DND-41 (cell line): ENCODE data around the gene MARCOL.
"Not testable (repeated sequence)": the region's sequence is repeated elsewhere in the genome, so short reads cannot be mapped to it uniquely, and the experiment has no call there.

Experiments
- ATAC-seq: fragments of 200-7000 bp; cut with Tn5 transposase; 3 replicates; pipeline ENCODE4 v1.9.1; 2021; ENCODE audit warnings: low read depth; ENCODE audit not compliant: insufficient read depth
- DNase-seq: peaks from one replicate; pipeline ENCODE4 v3.0.0-alpha.2; 2020
- H2AFZ ChIP-seq: 2 replicates; pipeline ENCODE4 v1.6.0; 2012; ENCODE audit warnings: low read depth, low read length
- H3K27ac ChIP-seq: 2 replicates; pipeline ENCODE4 v1.5.1; 2012; ENCODE audit warnings: low read length, inconsistent platforms
- H3K27me3 ChIP-seq: fragments of 200-600 bp; sonication (generic); 2 replicates; pipeline ENCODE4 v1.6.0; 2012; ENCODE audit warnings: low read length, mild to moderate bottlenecking, inconsistent platforms; ENCODE audit not compliant: insufficient read depth, poor library complexity
- H3K36me3 ChIP-seq: 2 replicates; pipeline ENCODE4 v1.5.1; 2012; ENCODE audit warnings: low read length, inconsistent platforms; ENCODE audit not compliant: insufficient read depth
- H3K4me1 ChIP-seq: 2 replicates; pipeline ENCODE4 v1.5.1; 2012; ENCODE audit warnings: mild to moderate bottlenecking, low read length; ENCODE audit not compliant: insufficient read depth
- H3K4me2 ChIP-seq: 2 replicates; pipeline ENCODE4 v1.6.0; 2012; ENCODE audit warnings: mild to moderate bottlenecking, moderate library complexity, low read length, inconsistent platforms; ENCODE audit not compliant: insufficient read depth
- H3K4me3 ChIP-seq, 2 experiments: fragments of 200-600 bp in 1 of 2; shearing (Covaris generic) in 1 of 2; 2 replicates each; pipeline ENCODE4 v1.5.1; 2012 to 2016; ENCODE audit warnings: inconsistent platforms in 2 of 2, low read length in 2 of 2, mild to moderate bottlenecking in 2 of 2, low read depth in 1 of 2, moderate library complexity in 1 of 2
- H3K79me2 ChIP-seq: 2 replicates; pipeline ENCODE4 v1.6.0; 2012; ENCODE audit warnings: low read length, inconsistent platforms; ENCODE audit not compliant: insufficient read depth
- H3K9ac ChIP-seq: 2 replicates; pipeline ENCODE4 v1.6.0; 2012; ENCODE audit warnings: low read depth, mild to moderate bottlenecking, inconsistent platforms, low read length, moderate library complexity
- H3K9me3 ChIP-seq: 2 replicates; pipeline ENCODE4 v1.5.1; 2012; ENCODE audit warnings: low read length, moderate library complexity, mild to moderate bottlenecking, inconsistent platforms; ENCODE audit not compliant: insufficient read depth, severe bottlenecking
- H4K20me1 ChIP-seq: 2 replicates; pipeline ENCODE4 v1.6.0; 2012; ENCODE audit warnings: low read length; ENCODE audit not compliant: insufficient read depth
- EZH2 ChIP-seq: IDR thresholded peaks from 3 replicates; pipeline ENCODE4 v1.6.1; 2012; ENCODE audit warnings: borderline replicate concordance, low read depth, mild to moderate bottlenecking, moderate library complexity, low read length, inconsistent platforms; ENCODE audit not compliant: severe bottlenecking
- TF ChIP-seq, protein P1 (sequence below): IDR thresholded peaks from 2 replicates; pipeline ENCODE4 v1.5.1; 2012; ENCODE audit warnings: borderline replicate concordance, low read length, moderate library complexity, mild to moderate bottlenecking; ENCODE audit not compliant: poor library complexity, severe bottlenecking; ENCODE audit errors: extremely low read depth

MARCOL gene

DNA sequence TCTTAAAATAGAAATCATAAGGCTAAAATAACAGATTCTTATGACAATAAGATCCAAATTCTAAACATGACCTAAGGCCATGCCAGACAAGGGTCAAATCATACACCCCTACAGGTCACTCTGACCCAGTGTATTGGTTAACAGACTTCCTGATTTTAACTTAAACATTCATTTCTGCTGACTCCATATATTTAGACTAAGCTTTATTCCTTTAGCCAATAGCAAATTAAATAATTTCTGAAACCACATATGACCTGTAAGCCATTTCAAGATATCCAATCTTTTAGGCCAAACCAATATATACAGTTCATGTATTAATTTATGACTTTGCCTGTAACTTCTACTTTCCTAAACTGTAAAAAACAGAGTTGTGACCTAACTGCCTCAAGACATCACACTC lies 22.9 kb downstream of the MARCOL start:
- Histone ChIP-seq H2AFZ (no peak overlapping the region), H3K4me3 (no peak overlapping the region), H3K4me1 (no peaks in the 10 kb centered on the region), H3K27me3 (no peaks in the 10 kb centered on the region), H3K4me2 (no peak overlapping the region), H3K9ac (no peak overlapping the region), H3K27ac (no peak overlapping the region), H4K20me1 (no peaks in the 10 kb centered on the region), H3K79me2 (no peaks in the 10 kb centered on the region), H3K36me3 (no peaks in the 10 kb centered on the region), H3K9me3 (peaks cover 2% of the 10 kb centered on the region)
- TF ChIP-seq, protein P1, sequence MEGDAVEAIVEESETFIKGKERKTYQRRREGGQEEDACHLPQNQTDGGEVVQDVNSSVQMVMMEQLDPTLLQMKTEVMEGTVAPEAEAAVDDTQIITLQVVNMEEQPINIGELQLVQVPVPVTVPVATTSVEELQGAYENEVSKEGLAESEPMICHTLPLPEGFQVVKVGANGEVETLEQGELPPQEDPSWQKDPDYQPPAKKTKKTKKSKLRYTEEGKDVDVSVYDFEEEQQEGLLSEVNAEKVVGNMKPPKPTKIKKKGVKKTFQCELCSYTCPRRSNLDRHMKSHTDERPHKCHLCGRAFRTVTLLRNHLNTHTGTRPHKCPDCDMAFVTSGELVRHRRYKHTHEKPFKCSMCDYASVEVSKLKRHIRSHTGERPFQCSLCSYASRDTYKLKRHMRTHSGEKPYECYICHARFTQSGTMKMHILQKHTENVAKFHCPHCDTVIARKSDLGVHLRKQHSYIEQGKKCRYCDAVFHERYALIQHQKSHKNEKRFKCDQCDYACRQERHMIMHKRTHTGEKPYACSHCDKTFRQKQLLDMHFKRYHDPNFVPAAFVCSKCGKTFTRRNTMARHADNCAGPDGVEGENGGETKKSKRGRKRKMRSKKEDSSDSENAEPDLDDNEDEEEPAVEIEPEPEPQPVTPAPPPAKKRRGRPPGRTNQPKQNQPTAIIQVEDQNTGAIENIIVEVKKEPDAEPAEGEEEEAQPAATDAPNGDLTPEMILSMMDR, result no peak
- no peak for TF ChIP-seq EZH2
- DNase-seq (no peak), ATAC-seq (no peak)

DNA sequence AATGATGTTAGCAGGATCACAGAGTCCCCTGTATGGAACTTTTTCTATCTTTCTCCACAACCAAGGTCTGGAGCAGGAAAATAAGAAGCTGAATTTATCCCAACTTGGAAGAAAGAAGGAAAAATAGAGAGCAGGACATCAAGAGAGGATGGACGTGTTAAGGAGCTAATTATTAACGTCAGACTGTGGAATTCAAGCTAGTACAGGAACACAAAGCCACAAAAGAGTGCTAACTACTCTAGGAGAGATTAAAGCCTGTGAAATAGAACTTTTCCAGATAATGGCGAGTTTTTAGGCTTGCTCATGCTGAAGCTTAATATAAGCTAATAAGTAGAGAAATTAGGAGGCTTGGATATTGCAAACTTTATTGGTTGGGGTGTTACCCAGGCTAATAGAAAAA lies 29.6 kb downstream of the MARCOL start:
- ATAC-seq (no peak), DNase-seq (no peak)
- no peak overlapping the region for H3K4me2 ChIP-seq
- H3K4me3 ChIP-seq, result no peak overlapping the region
- TF ChIP-seq, protein P1, result no peak
- no peak for TF ChIP-seq EZH2
- H3K9me3 ChIP-seq, result no peaks in the 10 kb centered on the region
- H3K4me1 ChIP-seq, result no peaks in the 10 kb centered on the region
- no peak overlapping the region for H2AFZ ChIP-seq
- H4K20me1 ChIP-seq, result no peaks in the 10 kb centered on the region
- H3K36me3 ChIP-seq, result no peaks in the 10 kb centered on the region
- H3K79me2 ChIP-seq, result no peaks in the 10 kb centered on the region
- no peak overlapping the region for H3K27ac ChIP-seq
- no peaks in the 10 kb centered on the region for H3K27me3 ChIP-seq
- H3K9ac ChIP-seq, result no peak overlapping the region

DNA sequence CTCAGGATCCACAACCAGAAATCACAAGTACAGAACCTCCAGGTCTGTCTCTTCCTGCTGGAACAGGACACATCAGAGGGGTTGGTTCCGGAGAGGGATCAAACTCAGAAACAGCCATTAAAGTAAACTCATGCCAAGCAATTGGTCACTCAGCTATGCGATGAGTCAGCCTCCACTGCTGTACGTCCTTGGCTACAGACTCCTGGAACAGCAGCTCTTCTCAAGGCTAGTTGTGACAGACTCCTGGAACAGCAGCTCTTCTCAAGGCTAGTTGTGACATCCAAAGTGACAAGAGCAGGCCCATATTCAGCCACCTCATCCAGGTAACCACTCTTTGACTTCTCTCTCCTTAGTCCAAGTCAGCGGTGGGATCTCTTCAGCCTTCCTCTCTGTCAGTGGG lies 30.2 kb downstream of the MARCOL start, which contains the start of gene SPINK13:
SPINK13 (plus strand) TSS at position 229 of the 400 bp plus-strand sequence. CDS start 1,279 bp downstream, outside the sequence.
- no peaks in the 10 kb centered on the region for H3K9me3 ChIP-seq
- no peaks in the 10 kb centered on the region for H4K20me1 ChIP-seq
- DNase-seq, result no peak
- TF ChIP-seq, protein P1, result no peak
- no peak for TF ChIP-seq EZH2
- no peaks in the 10 kb centered on the region for H3K4me1 ChIP-seq
- no peaks in the 10 kb centered on the region for H3K27me3 ChIP-seq
- no peak for ATAC-seq
- no peaks in the 10 kb centered on the region for H3K36me3 ChIP-seq
- no peak within 1 kb of the TSS for H3K9ac ChIP-seq
- H3K79me2 ChIP-seq, result no peaks in the 10 kb centered on the region
- no peak within 1 kb of the TSS for H3K27ac ChIP-seq
- H3K4me3 ChIP-seq, result no peak within 1 kb of the TSS
- no peak within 1 kb of the TSS for H3K4me2 ChIP-seq
- no peak within 1 kb of the TSS for H2AFZ ChIP-seq

DNA sequence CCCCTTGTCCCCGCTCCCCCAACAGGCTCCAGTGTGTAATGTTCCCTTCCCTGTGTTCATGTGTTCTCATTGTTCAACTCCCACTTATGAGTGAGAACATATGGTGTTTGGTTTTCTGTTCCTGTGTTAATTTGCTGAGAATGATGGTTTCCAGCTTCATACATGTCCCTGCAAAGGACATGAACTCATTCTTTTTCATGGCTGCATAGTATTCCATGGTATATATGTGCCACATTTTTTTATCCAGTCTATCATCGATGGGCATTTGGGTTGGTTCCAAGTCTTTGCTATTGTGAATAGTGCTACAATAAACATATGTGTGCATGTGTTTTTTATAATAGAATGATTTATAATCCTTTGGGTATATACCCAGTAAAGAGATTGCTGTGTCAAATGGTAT lies 36.8 kb downstream of the MARCOL start:
- H3K9me3 ChIP-seq, H2AFZ ChIP-seq, H3K4me2 ChIP-seq, H4K20me1 ChIP-seq, H3K4me3 ChIP-seq, H3K27me3 ChIP-seq, ATAC-seq, H3K79me2 ChIP-seq, H3K27ac ChIP-seq, H3K36me3 ChIP-seq, H3K9ac ChIP-seq, DNase-seq, H3K4me1 ChIP-seq: not testable (repeated sequence)

DNA sequence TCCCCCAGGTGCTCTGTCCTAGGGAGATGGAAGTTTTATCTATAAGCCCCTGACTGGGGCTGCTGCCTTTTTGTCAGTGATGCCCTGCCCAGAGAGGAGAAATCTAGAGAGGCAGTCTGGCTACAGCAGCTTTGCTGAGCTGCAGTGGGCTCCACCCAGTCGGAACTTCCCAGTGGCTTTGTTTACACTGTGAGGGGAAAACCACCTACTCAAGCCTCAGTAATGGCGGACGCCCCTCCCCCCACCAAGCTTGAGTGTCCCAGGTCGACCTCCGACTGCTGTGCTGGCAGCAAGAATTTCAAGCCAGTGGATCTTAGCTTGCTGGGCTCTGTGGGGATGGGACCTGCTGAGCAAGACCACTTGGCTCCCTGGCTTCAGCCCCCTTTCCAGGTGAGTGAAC lies 42.6 kb downstream of the MARCOL start:
- not testable (repeated sequence) for H3K27me3 ChIP-seq, H3K9ac ChIP-seq, H2AFZ ChIP-seq, H3K9me3 ChIP-seq, H3K4me3 ChIP-seq, H3K79me2 ChIP-seq, DNase-seq, H3K4me1 ChIP-seq, H3K36me3 ChIP-seq, H3K27ac ChIP-seq, ATAC-seq, H4K20me1 ChIP-seq, H3K4me2 ChIP-seq

DNA sequence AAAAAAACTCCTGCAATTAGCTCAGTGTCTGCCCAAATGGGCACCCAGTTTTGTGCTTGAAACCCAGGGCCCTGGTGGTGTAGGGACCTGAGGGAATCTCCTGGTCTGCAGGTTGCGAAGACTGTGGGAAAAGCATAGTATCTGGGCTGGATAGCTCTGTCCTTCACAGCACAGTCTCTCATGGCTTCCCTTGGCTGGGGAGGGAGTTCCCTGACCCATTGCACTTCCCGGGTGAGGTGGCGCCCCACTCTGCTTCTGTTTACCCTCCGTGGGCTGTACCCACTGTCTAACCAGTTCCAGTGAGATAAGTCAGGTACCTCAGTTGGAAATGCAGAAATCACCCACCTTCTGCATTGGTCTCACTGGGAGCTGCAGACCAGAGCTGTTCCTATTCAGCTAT lies 43.0 kb downstream of the MARCOL start:
- ATAC-seq, DNase-seq, H3K4me2 ChIP-seq, H3K4me3 ChIP-seq, H3K27ac ChIP-seq, H3K4me1 ChIP-seq, H3K9me3 ChIP-seq, H3K36me3 ChIP-seq, H3K9ac ChIP-seq, H3K27me3 ChIP-seq, H3K79me2 ChIP-seq, H4K20me1 ChIP-seq, H2AFZ ChIP-seq: not testable (repeated sequence)
